OCI-LY3 (cell line): ENCODE data around the gene ERC2.

ENCODE experiments used
- H2AFZ ChIP-seq: fragments of 200-600, 300-600 bp; shearing (Covaris generic); 2 replicates; pipeline ENCODE4 v1.6.0; 2014; ENCODE audit warnings: antibody characterized with exemption, low read depth, low read length
- H3K27ac ChIP-seq: fragments of 200-600, 300-600 bp; sonication (generic); 2 replicates; pipeline ENCODE4 v1.5.1; 2014; ENCODE audit warnings: mild to moderate bottlenecking, low read length, moderate library complexity, mixed read lengths
- H3K27me3 ChIP-seq: fragments of 200-600, 300-600 bp; sonication (generic); 2 replicates; pipeline ENCODE4 v1.6.1; 2014; ENCODE audit warnings: low read depth, low read length, mixed read lengths
- H3K36me3 ChIP-seq: fragments of 200-600, 300-600 bp; sonication (generic); replicated peaks from 2 replicates; pipeline ENCODE3; 2014; ENCODE audit warnings: low read depth, low read length, mixed read lengths
- H3K4me1 ChIP-seq: fragments of 300-600, 200-600 bp; sonication (generic); 2 replicates; pipeline ENCODE4 v1.6.1; 2014; ENCODE audit warnings: low read length, mixed read lengths
- H3K4me2 ChIP-seq: fragments of 200-600, 300-600 bp; sonication (generic); 2 replicates; pipeline ENCODE4 v1.6.1; 2014; ENCODE audit warnings: low read length, mixed read lengths
- H3K4me3 ChIP-seq: fragments of 300-600, 200-600 bp; sonication (generic); 2 replicates; pipeline ENCODE4 v1.5.1; 2014; ENCODE audit warnings: antibody characterized with exemption, mild to moderate bottlenecking, low read length, moderate library complexity
- H3K79me2 ChIP-seq: fragments of 300-600, 200-600 bp; shearing (Covaris generic); 2 replicates; pipeline ENCODE4 v1.6.1; 2014; ENCODE audit warnings: mild to moderate bottlenecking, low read length, mixed read lengths
- H3K9ac ChIP-seq: fragments of 300-600, 200-600 bp; shearing (Covaris generic); 2 replicates; pipeline ENCODE4 v1.6.0; 2014; ENCODE audit warnings: mild to moderate bottlenecking, low read length, moderate library complexity
- H3K9me3 ChIP-seq: fragments of 200-600, 300-600 bp; shearing (Covaris generic); 2 replicates; pipeline ENCODE4 v1.6.1; 2014; ENCODE audit warnings: low read length, mixed read lengths; ENCODE audit not compliant: insufficient read depth
- H4K20me1 ChIP-seq: fragments of 200-600, 300-600 bp; sonication (generic); 2 replicates; pipeline ENCODE4 v1.6.1; 2016; ENCODE audit warnings: low read length, mixed read lengths; ENCODE audit not compliant: insufficient read depth
- EZH2phosphoT487 ChIP-seq: fragments of 200-600 bp; shearing (Covaris generic); IDR thresholded peaks from 2 replicates; pipeline ENCODE4 v1.6.1; 2018; ENCODE audit warnings: antibody characterized with exemption, mixed run types, low read depth
- TF ChIP-seq, protein P1 (sequence below): fragments of 200-600, 300-600 bp; sonication (generic); IDR thresholded peaks from 2 replicates; pipeline ENCODE4 v1.5.1; 2014; ENCODE audit warnings: antibody characterized with exemption, low read length, low read depth

The ERC2 gene

DNA sequence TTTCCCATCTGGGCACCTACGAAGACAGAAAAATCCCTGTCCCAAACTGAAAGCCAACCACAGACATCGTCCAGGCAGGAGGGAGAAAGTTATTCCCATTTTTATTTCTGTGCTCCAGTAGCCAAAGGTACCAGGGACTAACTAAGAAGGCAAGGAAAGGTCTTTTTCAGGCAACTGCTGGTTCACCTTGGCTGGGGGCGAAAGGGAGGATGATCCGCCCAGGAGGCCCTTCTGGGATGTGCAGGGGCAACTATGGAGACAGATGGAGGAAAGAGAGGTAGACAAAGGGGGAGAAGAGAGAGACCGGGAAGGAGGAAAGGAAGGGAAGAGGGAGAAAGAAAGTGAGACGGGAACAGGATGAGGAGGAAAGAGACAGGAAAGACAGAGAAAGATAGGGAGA is 994.5 kb downstream of the ERC2 start:
- no peaks in the 10 kb centered on the region for H3K79me2 ChIP-seq
- H3K4me1 ChIP-seq, result no peaks in the 10 kb centered on the region
- H3K9me3 ChIP-seq, result no peaks in the 10 kb centered on the region
- H4K20me1 ChIP-seq, result no peaks in the 10 kb centered on the region
- H3K36me3 ChIP-seq, result no peaks in the 10 kb centered on the region
- no peak overlapping the region for H3K27ac ChIP-seq
- TF ChIP-seq, protein P1, sequence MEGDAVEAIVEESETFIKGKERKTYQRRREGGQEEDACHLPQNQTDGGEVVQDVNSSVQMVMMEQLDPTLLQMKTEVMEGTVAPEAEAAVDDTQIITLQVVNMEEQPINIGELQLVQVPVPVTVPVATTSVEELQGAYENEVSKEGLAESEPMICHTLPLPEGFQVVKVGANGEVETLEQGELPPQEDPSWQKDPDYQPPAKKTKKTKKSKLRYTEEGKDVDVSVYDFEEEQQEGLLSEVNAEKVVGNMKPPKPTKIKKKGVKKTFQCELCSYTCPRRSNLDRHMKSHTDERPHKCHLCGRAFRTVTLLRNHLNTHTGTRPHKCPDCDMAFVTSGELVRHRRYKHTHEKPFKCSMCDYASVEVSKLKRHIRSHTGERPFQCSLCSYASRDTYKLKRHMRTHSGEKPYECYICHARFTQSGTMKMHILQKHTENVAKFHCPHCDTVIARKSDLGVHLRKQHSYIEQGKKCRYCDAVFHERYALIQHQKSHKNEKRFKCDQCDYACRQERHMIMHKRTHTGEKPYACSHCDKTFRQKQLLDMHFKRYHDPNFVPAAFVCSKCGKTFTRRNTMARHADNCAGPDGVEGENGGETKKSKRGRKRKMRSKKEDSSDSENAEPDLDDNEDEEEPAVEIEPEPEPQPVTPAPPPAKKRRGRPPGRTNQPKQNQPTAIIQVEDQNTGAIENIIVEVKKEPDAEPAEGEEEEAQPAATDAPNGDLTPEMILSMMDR, result no peak
- TF ChIP-seq EZH2phosphoT487, result no peak
- H3K9ac ChIP-seq, result no peak overlapping the region
- H3K4me3 ChIP-seq, result no peak overlapping the region
- H3K27me3 ChIP-seq, result peaks cover 12% of the 10 kb centered on the region; the same call in 1 of the 2 replicates
- H2AFZ ChIP-seq, result no peak overlapping the region
- no peak overlapping the region for H3K4me2 ChIP-seq

DNA sequence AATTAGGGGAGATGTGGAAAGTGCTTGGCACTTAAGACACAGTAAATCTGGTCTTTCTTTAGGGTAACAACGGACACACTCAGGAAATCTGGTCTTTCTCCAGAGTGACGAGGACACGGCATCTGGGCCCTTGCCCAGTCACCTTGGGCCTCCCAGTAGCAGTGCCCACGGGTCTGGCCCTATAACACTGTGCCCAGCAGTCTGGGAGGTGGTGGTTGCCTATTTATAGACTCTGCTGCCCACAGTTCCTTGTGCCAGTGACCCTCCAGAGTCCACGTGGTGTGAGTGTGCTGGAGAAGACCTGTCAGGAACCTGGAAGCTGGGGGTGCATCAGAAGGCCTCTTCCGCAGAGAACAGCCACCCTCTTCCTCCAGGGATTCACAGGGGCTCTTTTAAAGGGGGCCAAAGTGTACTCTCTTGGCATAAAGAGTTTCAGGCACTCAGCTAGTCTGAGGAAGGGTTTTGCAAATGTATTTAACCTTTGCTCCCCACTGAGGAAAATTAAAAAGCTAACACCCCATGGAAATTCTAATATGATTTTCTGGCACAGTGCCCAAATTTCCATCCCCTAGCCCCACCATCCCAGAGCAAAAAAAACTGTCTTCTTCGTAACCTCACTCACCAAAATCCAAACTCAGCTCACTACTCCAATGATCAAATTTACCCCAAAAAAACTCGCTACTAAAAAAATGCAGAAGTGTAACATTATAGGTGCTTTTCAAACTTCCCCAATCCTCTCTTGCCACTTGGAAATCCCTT is 996.6 kb downstream of the ERC2 start:
- no peak overlapping the region for H3K4me2 ChIP-seq
- no peak overlapping the region for H3K9ac ChIP-seq
- peaks cover 17% of the 10 kb centered on the region for H3K27me3 ChIP-seq
- H3K4me3 ChIP-seq, result no peak overlapping the region
- TF ChIP-seq EZH2phosphoT487, result no peak
- TF ChIP-seq, protein P1, result no peak
- no peaks in the 10 kb centered on the region for H3K79me2 ChIP-seq
- no peaks in the 10 kb centered on the region for H4K20me1 ChIP-seq
- no peaks in the 10 kb centered on the region for H3K4me1 ChIP-seq
- H2AFZ ChIP-seq, result no peak overlapping the region
- no peaks in the 10 kb centered on the region for H3K36me3 ChIP-seq
- no peak overlapping the region for H3K27ac ChIP-seq
- no peaks in the 10 kb centered on the region for H3K9me3 ChIP-seq

DNA sequence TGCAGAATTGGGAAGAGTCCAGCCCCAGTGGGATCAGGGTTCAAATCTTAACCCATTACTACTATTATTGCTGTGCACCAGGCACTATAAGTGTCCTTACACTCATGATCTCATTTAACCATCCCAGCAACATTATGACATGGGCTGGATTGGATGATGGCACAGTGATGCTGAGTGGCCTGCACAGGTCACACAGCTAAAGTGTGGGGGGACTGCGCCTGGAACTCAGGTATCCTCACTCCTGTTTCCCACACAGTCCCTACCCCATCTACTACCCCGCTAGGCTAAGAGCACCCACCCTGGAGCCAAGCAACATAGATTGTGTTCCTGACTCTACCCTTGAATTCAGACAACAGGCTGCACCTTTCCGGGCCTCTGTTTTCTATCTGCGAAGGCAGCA is 997.2 kb downstream of the ERC2 start:
- Histone ChIP-seq H3K4me2 (no peak overlapping the region), H3K4me1 (no peaks in the 10 kb centered on the region), H3K27me3 (peaks cover 22% of the 10 kb centered on the region), H3K4me3 (no peak overlapping the region), H3K9ac (no peak overlapping the region), H3K27ac (no peak overlapping the region), H3K9me3 (no peaks in the 10 kb centered on the region), H3K79me2 (no peaks in the 10 kb centered on the region), H4K20me1 (no peaks in the 10 kb centered on the region), H2AFZ (no peak overlapping the region), H3K36me3 (no peaks in the 10 kb centered on the region)
- TF ChIP-seq EZH2phosphoT487, result no peak
- TF ChIP-seq, protein P1, result no peak

DNA sequence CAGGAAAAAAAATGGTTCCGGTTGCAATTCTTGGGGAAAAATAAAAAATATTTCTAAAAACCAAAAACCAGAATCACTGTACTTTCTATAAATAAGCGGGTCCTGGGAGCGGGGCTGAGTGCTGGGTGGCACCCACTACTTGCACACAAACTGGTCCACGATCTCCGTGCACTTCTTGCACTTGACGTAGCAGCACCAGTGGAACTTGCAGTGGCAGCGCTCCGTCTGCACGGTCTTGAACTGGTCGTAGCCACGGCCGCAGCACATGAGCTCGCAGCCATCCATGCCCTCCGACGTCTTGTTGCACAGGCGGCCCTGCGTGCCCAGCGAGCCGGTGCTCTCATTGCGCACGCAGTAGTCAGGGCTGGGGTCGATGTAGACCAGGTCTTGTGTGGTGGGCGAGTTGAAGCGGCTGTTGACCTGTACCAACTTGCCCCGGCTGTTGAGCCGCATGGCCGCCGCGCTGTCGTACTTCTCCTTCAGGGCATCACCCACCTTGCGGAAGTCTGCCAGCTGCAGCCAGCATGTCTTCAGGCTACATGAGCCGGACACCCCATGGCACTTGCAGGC is 998.2 kb downstream of the ERC2 start:
- no peaks in the 10 kb centered on the region for H3K79me2 ChIP-seq
- no peaks in the 10 kb centered on the region for H4K20me1 ChIP-seq
- no peak overlapping the region for H3K9ac ChIP-seq
- no peaks in the 10 kb centered on the region for H3K36me3 ChIP-seq
- H3K27me3 ChIP-seq, result peaks cover 28% of the 10 kb centered on the region
- no peak overlapping the region for H2AFZ ChIP-seq
- H3K27ac ChIP-seq, result no peak overlapping the region
- no peaks in the 10 kb centered on the region for H3K9me3 ChIP-seq
- no peak overlapping the region for H3K4me2 ChIP-seq
- TF ChIP-seq, protein P1, result no peak
- TF ChIP-seq EZH2phosphoT487, result no peak
- no peaks in the 10 kb centered on the region for H3K4me1 ChIP-seq
- H3K4me3 ChIP-seq, result no peak overlapping the region
